Measurements from ENCODE around the gene DCLK2. TPM values are rescaled to one million over a fixed set of nuclear protein-coding genes. Genes with fewer than 3 reads are reported as not detected.
A peak's percentile ranks its signal among the peaks of the same experiment; 100 is the strongest.

DCLK2 gene
- polyA plus RNA-seq, 1 donor from 2014 or later: 134 TPM

DNA sequence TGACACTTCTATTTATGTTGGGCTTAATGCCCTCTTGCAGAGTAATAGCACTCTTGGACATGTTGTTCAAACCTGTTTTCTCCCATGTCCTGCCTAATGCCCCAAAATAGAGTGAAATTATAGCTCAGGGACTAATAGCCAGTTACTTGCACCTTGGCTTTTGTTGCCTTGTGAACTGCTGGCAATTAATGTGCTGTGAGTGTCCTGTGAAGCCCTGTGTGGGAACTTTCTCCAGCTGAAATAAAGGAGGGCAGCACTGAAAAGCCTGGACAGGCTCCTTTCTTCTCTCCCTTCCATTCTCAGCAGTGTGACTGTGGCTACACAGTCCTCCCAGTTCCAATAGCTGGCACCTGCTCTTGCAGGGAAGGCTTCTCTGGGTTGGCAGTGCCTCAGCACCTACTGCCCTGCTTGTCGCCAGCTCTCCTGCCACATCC lies 72.4 kb downstream of the DCLK2 start:
- peaks cover 42% of the 10 kb centered on the region for H3K79me2 ChIP-seq (replicated peaks; ENCODE audit: insufficient read depth, low read length)
- no peaks in the 10 kb centered on the region for H3K9me2 ChIP-seq (ENCODE audit: insufficient read depth, low read length)
- H3K4me2 ChIP-seq (ENCODE audit: low read length): no peak overlapping the region
- H3K36me3 ChIP-seq (ENCODE audit: insufficient read depth, low read length): no peaks in the 10 kb centered on the region
- H3K27me3 ChIP-seq (ENCODE audit: insufficient read depth, low read depth, low read length): no peaks in the 10 kb centered on the region
- TF ChIP-seq EZH2 (IDR thresholded peaks at IDR 0.05; ENCODE audit: borderline replicate concordance, insufficient read depth, low read length, poor library complexity, severe bottlenecking) (no peak), SMC3 (conservative IDR thresholded peaks at IDR 0.05; ENCODE audit: poor library complexity) (no peak), EP300 (conservative IDR thresholded peaks at IDR 0.05; ENCODE audit: poor library complexity, severe bottlenecking) (no peak), POLR2AphosphoS5 (IDR thresholded peaks at IDR 0.05) (peak; percentile 84), TAF1 (IDR thresholded peaks at IDR 0.05; ENCODE audit: low read depth) (no peak), RAD21 (conservative IDR thresholded peaks at IDR 0.05) (no peak)
- TF ChIP-seq, protein P1, sequence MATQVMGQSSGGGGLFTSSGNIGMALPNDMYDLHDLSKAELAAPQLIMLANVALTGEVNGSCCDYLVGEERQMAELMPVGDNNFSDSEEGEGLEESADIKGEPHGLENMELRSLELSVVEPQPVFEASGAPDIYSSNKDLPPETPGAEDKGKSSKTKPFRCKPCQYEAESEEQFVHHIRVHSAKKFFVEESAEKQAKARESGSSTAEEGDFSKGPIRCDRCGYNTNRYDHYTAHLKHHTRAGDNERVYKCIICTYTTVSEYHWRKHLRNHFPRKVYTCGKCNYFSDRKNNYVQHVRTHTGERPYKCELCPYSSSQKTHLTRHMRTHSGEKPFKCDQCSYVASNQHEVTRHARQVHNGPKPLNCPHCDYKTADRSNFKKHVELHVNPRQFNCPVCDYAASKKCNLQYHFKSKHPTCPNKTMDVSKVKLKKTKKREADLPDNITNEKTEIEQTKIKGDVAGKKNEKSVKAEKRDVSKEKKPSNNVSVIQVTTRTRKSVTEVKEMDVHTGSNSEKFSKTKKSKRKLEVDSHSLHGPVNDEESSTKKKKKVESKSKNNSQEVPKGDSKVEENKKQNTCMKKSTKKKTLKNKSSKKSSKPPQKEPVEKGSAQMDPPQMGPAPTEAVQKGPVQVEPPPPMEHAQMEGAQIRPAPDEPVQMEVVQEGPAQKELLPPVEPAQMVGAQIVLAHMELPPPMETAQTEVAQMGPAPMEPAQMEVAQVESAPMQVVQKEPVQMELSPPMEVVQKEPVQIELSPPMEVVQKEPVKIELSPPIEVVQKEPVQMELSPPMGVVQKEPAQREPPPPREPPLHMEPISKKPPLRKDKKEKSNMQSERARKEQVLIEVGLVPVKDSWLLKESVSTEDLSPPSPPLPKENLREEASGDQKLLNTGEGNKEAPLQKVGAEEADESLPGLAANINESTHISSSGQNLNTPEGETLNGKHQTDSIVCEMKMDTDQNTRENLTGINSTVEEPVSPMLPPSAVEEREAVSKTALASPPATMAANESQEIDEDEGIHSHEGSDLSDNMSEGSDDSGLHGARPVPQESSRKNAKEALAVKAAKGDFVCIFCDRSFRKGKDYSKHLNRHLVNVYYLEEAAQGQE (IDR thresholded peaks at IDR 0.05; ENCODE audit: borderline replicate concordance): no peak
- H2AFZ ChIP-seq (ENCODE audit: low read depth, low read length): no peak overlapping the region
- no peaks in the 10 kb centered on the region for H4K20me1 ChIP-seq (ENCODE audit: insufficient read depth)
- H3K9ac ChIP-seq (ENCODE audit: low read length): no peak overlapping the region
- H3K4me3 ChIP-seq (ENCODE audit: low read length): no peak overlapping the region
- no peaks in the 10 kb centered on the region for H3F3A ChIP-seq (ENCODE audit: insufficient read depth, low read length, poor library complexity, severe bottlenecking)
- H3K27ac ChIP-seq (ENCODE audit: low read length): peak overlapping the region; percentile 20
- no peaks in the 10 kb centered on the region for H3K9me3 ChIP-seq (ENCODE audit: low read length)

GRCh38 chr4:150152766-150153165 lies 74.5 kb downstream of the DCLK2 start:
- TF ChIP-seq RAD21 (conservative IDR thresholded peaks at IDR 0.05) (no peak), EZH2 (IDR thresholded peaks at IDR 0.05; ENCODE audit: borderline replicate concordance, insufficient read depth, low read length, poor library complexity, severe bottlenecking) (no peak)
- H2AFZ ChIP-seq (ENCODE audit: low read depth, low read length): no peak overlapping the region
- H3K9me3 ChIP-seq (ENCODE audit: low read length): no peaks in the 10 kb centered on the region
- no peak overlapping the region for H3K4me3 ChIP-seq (ENCODE audit: low read length)
- H3K79me2 ChIP-seq (replicated peaks; ENCODE audit: insufficient read depth, low read length): peaks cover 31% of the 10 kb centered on the region
- H3K9ac ChIP-seq (ENCODE audit: low read length): no peak overlapping the region
- H3K9me2 ChIP-seq (ENCODE audit: insufficient read depth, low read length): no peaks in the 10 kb centered on the region
- no peaks in the 10 kb centered on the region for H3F3A ChIP-seq (ENCODE audit: insufficient read depth, low read length, poor library complexity, severe bottlenecking)
- no peaks in the 10 kb centered on the region for H3K36me3 ChIP-seq (ENCODE audit: insufficient read depth, low read length)
- no peak overlapping the region for H3K27ac ChIP-seq (ENCODE audit: low read length)
- no peak overlapping the region for H3K4me2 ChIP-seq (ENCODE audit: low read length)
- H3K27me3 ChIP-seq (ENCODE audit: insufficient read depth, low read depth, low read length): no peaks in the 10 kb centered on the region
- no peaks in the 10 kb centered on the region for H4K20me1 ChIP-seq (ENCODE audit: insufficient read depth)

GRCh38 chr4:150155391-150155790 lies 77.1 kb downstream of the DCLK2 start:
- Histone ChIP-seq H3F3A (ENCODE audit: insufficient read depth, low read length, poor library complexity, severe bottlenecking) (no peaks in the 10 kb centered on the region), H3K4me3 (ENCODE audit: low read length) (no peak overlapping the region), H3K9ac (ENCODE audit: low read length) (no peak overlapping the region), H3K36me3 (ENCODE audit: insufficient read depth, low read length) (no peaks in the 10 kb centered on the region), H3K9me3 (ENCODE audit: low read length) (no peaks in the 10 kb centered on the region), H3K9me2 (ENCODE audit: insufficient read depth, low read length) (no peaks in the 10 kb centered on the region), H4K20me1 (ENCODE audit: insufficient read depth) (no peaks in the 10 kb centered on the region), H3K27me3 (ENCODE audit: insufficient read depth, low read depth, low read length) (no peaks in the 10 kb centered on the region), H2AFZ (ENCODE audit: low read depth, low read length) (no peak overlapping the region), H3K4me2 (ENCODE audit: low read length) (no peak overlapping the region), H3K27ac (ENCODE audit: low read length) (no peak overlapping the region), H3K79me2 (replicated peaks; ENCODE audit: insufficient read depth, low read length) (peaks cover 21% of the 10 kb centered on the region)
- TF ChIP-seq EZH2 (IDR thresholded peaks at IDR 0.05; ENCODE audit: borderline replicate concordance, insufficient read depth, low read length, poor library complexity, severe bottlenecking) (no peak), SMC3 (conservative IDR thresholded peaks at IDR 0.05; ENCODE audit: poor library complexity) (no peak)
- TF ChIP-seq, protein P2, sequence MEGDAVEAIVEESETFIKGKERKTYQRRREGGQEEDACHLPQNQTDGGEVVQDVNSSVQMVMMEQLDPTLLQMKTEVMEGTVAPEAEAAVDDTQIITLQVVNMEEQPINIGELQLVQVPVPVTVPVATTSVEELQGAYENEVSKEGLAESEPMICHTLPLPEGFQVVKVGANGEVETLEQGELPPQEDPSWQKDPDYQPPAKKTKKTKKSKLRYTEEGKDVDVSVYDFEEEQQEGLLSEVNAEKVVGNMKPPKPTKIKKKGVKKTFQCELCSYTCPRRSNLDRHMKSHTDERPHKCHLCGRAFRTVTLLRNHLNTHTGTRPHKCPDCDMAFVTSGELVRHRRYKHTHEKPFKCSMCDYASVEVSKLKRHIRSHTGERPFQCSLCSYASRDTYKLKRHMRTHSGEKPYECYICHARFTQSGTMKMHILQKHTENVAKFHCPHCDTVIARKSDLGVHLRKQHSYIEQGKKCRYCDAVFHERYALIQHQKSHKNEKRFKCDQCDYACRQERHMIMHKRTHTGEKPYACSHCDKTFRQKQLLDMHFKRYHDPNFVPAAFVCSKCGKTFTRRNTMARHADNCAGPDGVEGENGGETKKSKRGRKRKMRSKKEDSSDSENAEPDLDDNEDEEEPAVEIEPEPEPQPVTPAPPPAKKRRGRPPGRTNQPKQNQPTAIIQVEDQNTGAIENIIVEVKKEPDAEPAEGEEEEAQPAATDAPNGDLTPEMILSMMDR (IDR thresholded peaks at IDR 0.05; ENCODE audit: poor library complexity, severe bottlenecking): no peak
